Upper lobe of left lung (tissue), 4 donors: ENCODE results near the gene LYPD1.

Experiments
- CTCF ChIP-seq, 6 experiments: fragments of 450-650 bp in 4 of 6; fragments of 200-600 bp in 2 of 6; sonication (generic) in 2 of 6; IDR thresholded peaks; one replicate each; pipeline ENCODE4 v1.5.1; 2016 to 2019; ENCODE audit warnings: antibody characterized with exemption in 6 of 6
- EP300 ChIP-seq, 4 donors: sonication (generic); formaldehyde crosslinking; IDR thresholded peaks; one replicate each; pipeline ENCODE4 v1.5.1; 2017; ENCODE audit warnings: antibody characterized with exemption in 4 of 4, control low read depth in 2 of 4
- POLR2A ChIP-seq, 4 donors: fragments of 450-650 bp; IDR thresholded peaks; one replicate each; pipeline ENCODE4 v1.5.1; 2016 to 2017; ENCODE audit warnings: antibody characterized with exemption in 4 of 4, mild to moderate bottlenecking in 2 of 4
- POLR2AphosphoS5 ChIP-seq, 2 donors: sonication (generic); formaldehyde crosslinking; IDR thresholded peaks; one replicate each; pipeline ENCODE4 v1.5.1; 2017; ENCODE audit warnings: antibody characterized with exemption in 2 of 2

DNA sequence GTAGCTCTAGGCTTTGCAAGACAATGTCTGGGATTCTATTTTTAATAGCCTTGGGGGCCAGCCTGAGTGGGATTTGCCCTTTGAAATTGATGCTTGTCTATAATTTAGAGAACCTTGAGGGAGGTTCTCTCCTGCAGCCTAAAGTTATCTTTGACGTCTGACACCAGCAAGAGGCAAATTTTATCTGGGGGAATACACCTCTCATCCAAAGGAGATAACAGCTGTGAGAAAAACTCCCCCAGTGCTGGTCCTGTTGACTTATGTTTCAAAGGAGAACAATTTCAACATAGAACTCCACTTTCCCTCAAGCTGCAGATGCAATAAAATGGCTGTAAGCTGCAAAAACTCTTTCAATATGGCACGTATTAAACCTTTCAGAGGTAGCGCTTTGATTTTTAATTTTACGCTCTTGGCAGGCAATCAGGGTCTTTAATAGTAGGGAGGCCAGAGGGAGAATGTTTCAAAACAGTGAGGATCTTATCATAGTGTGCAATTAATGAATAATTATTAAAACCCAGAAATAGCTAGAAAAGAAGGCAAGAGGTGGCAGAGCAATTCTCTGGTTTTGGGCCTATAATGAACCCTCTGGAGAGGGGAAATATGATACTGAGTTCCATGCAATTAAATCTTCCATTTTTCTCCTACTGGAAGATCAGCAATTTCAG is 62.4 kb downstream of the LYPD1 start:
- TF ChIP-seq POLR2A (IDR thresholded peaks at IDR 0.05) (no peak), CTCF (IDR thresholded peaks at IDR 0.05) (no peak), POLR2AphosphoS5 (IDR thresholded peaks at IDR 0.05) (no peak), EP300 (IDR thresholded peaks at IDR 0.05) (no peak)
